Ascending aorta (tissue), 2 donors: ENCODE results near the gene CAV2. TPM values are rescaled to one million over a fixed set of nuclear protein-coding genes. Genes with fewer than 3 reads are reported as not detected.

Source experiments
- DNase-seq, 2 donors: peaks; one replicate each; pipeline ENCODE4 v3.0.0-alpha.2; 2019; ENCODE audit warnings: low spot score in 2 of 2
- H3K27ac ChIP-seq, 2 donors: fragments of 200-600 bp; sonication (generic); one replicate each; pipeline ENCODE4 v1.5.1; 2016 to 2017; ENCODE audit warnings: mild to moderate bottlenecking in 1 of 2
- H3K27me3 ChIP-seq: fragments of 200-600 bp; sonication (generic); one replicate; pipeline ENCODE4 v1.5.1; 2017
- H3K36me3 ChIP-seq, 2 donors: fragments of 200-600 bp; sonication (generic); one replicate each; pipeline ENCODE4 v1.5.1; 2016
- H3K4me1 ChIP-seq, 2 donors: fragments of 200-600 bp; sonication (generic); one replicate each; pipeline ENCODE4 v1.5.1; 2016 to 2017; ENCODE audit warnings: mild to moderate bottlenecking in 1 of 2
- H3K4me3 ChIP-seq, 2 donors: fragments of 200-600 bp; sonication (generic); one replicate each; pipeline ENCODE4 v1.5.1; 2016 to 2017; ENCODE audit warnings: mild to moderate bottlenecking in 1 of 2
- H3K9me3 ChIP-seq, 2 donors: fragments of 200-600 bp; sonication (generic); one replicate each; pipeline ENCODE4 v1.5.1; 2016
- intact Hi-C: fragments of 100-400 bp; cut with DNase I; formaldehyde crosslinking; loops from one replicate; pipeline ENCODE4 v1.15.1; 2023
- total RNA-seq: library from RNA; depleted of rRNA; stranded (reverse); fragments of >200 nt; gene quantifications from one replicate; pipeline ENCODE4 v1.1.0, GENCODE V29; 2016
- TF ChIP-seq, protein P1 (sequence below), 3 experiments: fragments of 200-600 bp in 2 of 3; fragments of 450-650 bp in 1 of 3; sonication (generic) in 2 of 3; IDR thresholded peaks; one replicate each; pipeline ENCODE4 v1.5.1; 2016 to 2019; ENCODE audit warnings: antibody characterized with exemption in 3 of 3, mild to moderate bottlenecking in 1 of 3, moderate library complexity in 1 of 3

The CAV2 gene
- total RNA-seq, 1 donor from 2014 or later: 92.6 TPM

DNA sequence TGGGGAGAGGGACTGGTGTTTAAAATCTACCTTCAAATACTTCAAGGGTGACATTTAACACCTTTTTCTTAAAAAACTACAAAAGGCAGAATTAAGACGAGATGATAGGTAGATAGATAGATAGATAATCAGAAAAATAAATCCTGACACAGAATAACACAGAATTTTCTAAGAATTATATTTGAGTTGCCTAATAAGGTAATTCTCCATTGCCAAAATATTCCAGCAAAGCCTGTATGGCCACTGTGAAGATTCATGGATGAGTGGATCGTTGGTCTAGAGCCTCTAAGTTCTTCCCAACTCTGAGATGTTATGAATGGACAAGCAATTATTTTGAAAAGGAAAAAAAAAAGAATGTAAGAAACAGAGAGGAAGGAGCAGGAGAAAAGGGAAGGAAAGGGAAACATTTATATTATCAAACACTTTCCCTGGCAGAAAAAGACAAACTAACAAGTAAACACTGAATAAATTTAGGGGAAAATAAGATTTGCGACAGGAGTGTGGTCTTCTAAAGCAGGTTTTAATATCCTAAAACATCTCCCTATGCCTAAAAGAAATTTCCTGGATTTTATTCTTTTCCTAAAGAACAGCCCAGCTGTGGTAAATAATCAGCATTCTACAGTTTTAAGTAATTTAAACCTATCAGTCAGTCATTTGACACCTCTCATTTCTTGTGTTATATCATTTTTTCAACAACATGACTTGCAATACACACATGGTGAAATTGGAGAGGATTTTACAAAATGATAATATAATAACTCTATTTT is 7.5 kb upstream of the CAV2 start:
- Histone ChIP-seq H3K36me3 (no peaks in the 10 kb centered on the region), H3K27me3 (no peaks in the 10 kb centered on the region), H3K4me3 (peak overlapping the region in 1 of 2 donors; percentile 26), H3K27ac (peak overlapping the region; percentile 69 to 72), H3K9me3 (no peaks in the 10 kb centered on the region), H3K4me1 (peaks cover 0 to 28% of the 10 kb centered on the region in 2 donors)
- no peak for DNase-seq
- TF ChIP-seq, protein P1, sequence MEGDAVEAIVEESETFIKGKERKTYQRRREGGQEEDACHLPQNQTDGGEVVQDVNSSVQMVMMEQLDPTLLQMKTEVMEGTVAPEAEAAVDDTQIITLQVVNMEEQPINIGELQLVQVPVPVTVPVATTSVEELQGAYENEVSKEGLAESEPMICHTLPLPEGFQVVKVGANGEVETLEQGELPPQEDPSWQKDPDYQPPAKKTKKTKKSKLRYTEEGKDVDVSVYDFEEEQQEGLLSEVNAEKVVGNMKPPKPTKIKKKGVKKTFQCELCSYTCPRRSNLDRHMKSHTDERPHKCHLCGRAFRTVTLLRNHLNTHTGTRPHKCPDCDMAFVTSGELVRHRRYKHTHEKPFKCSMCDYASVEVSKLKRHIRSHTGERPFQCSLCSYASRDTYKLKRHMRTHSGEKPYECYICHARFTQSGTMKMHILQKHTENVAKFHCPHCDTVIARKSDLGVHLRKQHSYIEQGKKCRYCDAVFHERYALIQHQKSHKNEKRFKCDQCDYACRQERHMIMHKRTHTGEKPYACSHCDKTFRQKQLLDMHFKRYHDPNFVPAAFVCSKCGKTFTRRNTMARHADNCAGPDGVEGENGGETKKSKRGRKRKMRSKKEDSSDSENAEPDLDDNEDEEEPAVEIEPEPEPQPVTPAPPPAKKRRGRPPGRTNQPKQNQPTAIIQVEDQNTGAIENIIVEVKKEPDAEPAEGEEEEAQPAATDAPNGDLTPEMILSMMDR (IDR thresholded peaks at IDR 0.05): no peak
- intact Hi-C loops: no loop called here

GRCh38 chr7:116492654-116493109 is 6.9 kb upstream of the CAV2 start:
- TF ChIP-seq, protein P1 (IDR thresholded peaks at IDR 0.05): no peak
- Histone ChIP-seq H3K27me3 (no peaks in the 10 kb centered on the region), H3K27ac (peak overlapping the region; percentile 69 to 72), H3K4me3 (peak overlapping the region in 1 of 2 donors; percentile 26), H3K9me3 (no peaks in the 10 kb centered on the region), H3K4me1 (peaks cover 0 to 28% of the 10 kb centered on the region in 2 donors), H3K36me3 (no peaks in the 10 kb centered on the region)
- intact Hi-C loops: no loop called here
- DNase-seq: no peak

DNA sequence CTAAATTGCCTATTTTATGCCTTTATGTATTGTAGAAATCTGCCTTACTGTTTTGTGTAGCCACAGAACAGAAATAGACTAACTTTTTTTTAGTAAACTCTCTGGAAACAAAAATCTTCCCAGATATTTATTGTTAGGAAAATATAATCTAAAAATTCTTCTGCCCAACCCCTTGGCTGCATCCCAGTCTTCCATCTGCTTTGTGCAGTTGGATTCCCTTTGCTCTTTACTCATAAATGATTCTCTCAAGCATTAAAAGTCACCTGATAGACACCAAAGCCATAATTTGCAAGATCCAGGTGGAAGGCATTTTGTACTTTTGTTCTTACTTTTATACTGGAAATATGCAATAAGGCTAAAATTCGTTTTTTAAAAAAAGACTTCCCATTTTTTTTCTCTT is 6.1 kb upstream of the CAV2 start:
- peaks cover 0 to 28% of the 10 kb centered on the region in 2 donors for H3K4me1 ChIP-seq
- no peaks in the 10 kb centered on the region for H3K9me3 ChIP-seq
- H3K36me3 ChIP-seq: no peaks in the 10 kb centered on the region
- H3K4me3 ChIP-seq: peak overlapping the region in 1 of 2 donors; percentile 26
- DNase-seq: no peak
- H3K27ac ChIP-seq: peak overlapping the region; percentile 69 to 72
- intact Hi-C loops: no loop called here
- TF ChIP-seq, protein P1 (IDR thresholded peaks at IDR 0.05): no peak
- H3K27me3 ChIP-seq: no peaks in the 10 kb centered on the region

DNA sequence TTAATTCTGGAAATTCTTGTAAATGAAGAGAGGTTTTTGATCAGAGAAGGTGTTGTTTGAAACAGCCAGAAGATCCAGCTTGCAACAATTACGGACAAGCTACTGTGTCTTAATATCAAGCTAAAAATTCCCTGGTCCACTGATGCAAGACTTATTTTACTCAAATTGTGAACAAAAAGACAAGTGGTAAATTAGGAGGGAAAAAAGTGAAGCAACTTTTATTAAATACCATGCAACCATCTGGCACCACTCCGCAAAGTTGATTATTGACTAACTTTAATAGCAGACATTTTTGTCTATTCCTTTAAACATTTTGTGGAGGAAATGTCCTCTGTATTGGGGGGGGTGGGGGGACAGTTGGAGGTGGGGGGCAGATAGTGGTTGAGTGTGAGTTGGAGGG is 5.1 kb upstream of the CAV2 start:
- intact Hi-C loops: no loop called here
- Histone ChIP-seq H3K36me3 (no peaks in the 10 kb centered on the region), H3K4me1 (peaks cover 0 to 25% of the 10 kb centered on the region in 2 donors), H3K27ac (peak overlapping the region; percentile 67 to 69), H3K27me3 (no peaks in the 10 kb centered on the region), H3K9me3 (no peaks in the 10 kb centered on the region), H3K4me3 (no peak overlapping the region)
- no peak for DNase-seq
- TF ChIP-seq, protein P1 (IDR thresholded peaks at IDR 0.05): no peak

- H3K4me1 ChIP-seq: peaks cover 0 to 18% of the 10 kb centered on the region in 2 donors
- intact Hi-C loops: no loop called here
- H3K27me3 ChIP-seq: no peaks in the 10 kb centered on the region
- TF ChIP-seq, protein P1 (IDR thresholded peaks at IDR 0.05): no peak
- no peaks in the 10 kb centered on the region for H3K9me3 ChIP-seq
- no peak overlapping the region for H3K4me3 ChIP-seq
- no peaks in the 10 kb centered on the region for H3K36me3 ChIP-seq
- no peak for DNase-seq
- peak overlapping the region; percentile 67 to 69 for H3K27ac ChIP-seq
Measured at GRCh38 chr7:116495736-116496135, 3.8 kb upstream of the CAV2 start.
